ENCODE data around the gene NUDT6. TPM values are rescaled to one million over a fixed set of nuclear protein-coding genes. Genes with fewer than 3 reads are reported as not detected.

Gene NUDT6
- polyA plus RNA-seq, 1 donor, result 26.2 TPM

Other genes starting within 250 kb of the NUDT6 start
- gene BBS12, start 189.9 kb downstream of the NUDT6 start, polyA plus RNA-seq (ENCODE audit: insufficient read length), result 15.7 TPM
- 9.4 TPM for gene FGF2, start 95.8 kb downstream of the NUDT6 start, polyA plus RNA-seq (ENCODE audit: insufficient read length)

Data from left kidney (tissue), 1 donor.